ENCODE data around the gene LRRC74A.

LRRC74A gene

GRCh38 chr14:76917745-76918255 is 91.6 kb downstream of the LRRC74A start:
- H3K27me3 ChIP-seq (replicated peaks in 2 of 5; ENCODE audit: control insufficient read depth in 4 of 5, insufficient read depth in 5 of 5, low read length in 4 of 5) = no peaks in the 10 kb centered on the region
- ChIA-PET CTCF (interaction anchor here (0.7 to 18.5 kb wide), 23 partner anchors 8 to 153 kb away, joined by 3 to 421 read pairs (median 6); partner anchors contain the start of gene IRF2BPL), POLR2A (interaction anchor here (0.5 to 0.6 kb wide), 2 partner anchors 84 to 389 kb away, joined by 3 read pairs; no protein-coding TSS in a partner anchor)
- peaks cover 8 to 92% (median 77%) of the 10 kb centered on the region in 4 experiments for H3K4me1 ChIP-seq (ENCODE audit: control extremely low read depth in 1 of 4, control insufficient read depth in 4 of 4, insufficient read depth in 4 of 4, low read length in 3 of 4)
- H3K4me3 ChIP-seq (ENCODE audit: control insufficient read depth in 1 of 7, extremely low read depth in 1 of 7, insufficient read depth in 4 of 7, low read depth in 2 of 7, low read length in 6 of 7) = no peak overlapping the region
- no peaks in the 10 kb centered on the region for H3K36me3 ChIP-seq (ENCODE audit: control insufficient read depth in 4 of 4, insufficient read depth in 4 of 4, low read length in 3 of 4)
- H3K27ac ChIP-seq (ENCODE audit: insufficient read depth in 1 of 2, low read depth in 1 of 2, low read length in 2 of 2, poor library complexity in 1 of 2, severe bottlenecking in 2 of 2) = peak overlapping the region; percentile 17 to 37
- peak in 1 of 3 donors; percentile 25 for DNase-seq
- no peaks in the 10 kb centered on the region for H3K9me3 ChIP-seq (ENCODE audit: control extremely low read depth in 1 of 5, control insufficient read depth in 4 of 5, insufficient read depth in 2 of 5, low read depth in 1 of 5, low read length in 4 of 5)
- 23% methylated on average over 7 of the region's 7 CpGs for WGBS (ENCODE audit: insufficient coverage)

DNA sequence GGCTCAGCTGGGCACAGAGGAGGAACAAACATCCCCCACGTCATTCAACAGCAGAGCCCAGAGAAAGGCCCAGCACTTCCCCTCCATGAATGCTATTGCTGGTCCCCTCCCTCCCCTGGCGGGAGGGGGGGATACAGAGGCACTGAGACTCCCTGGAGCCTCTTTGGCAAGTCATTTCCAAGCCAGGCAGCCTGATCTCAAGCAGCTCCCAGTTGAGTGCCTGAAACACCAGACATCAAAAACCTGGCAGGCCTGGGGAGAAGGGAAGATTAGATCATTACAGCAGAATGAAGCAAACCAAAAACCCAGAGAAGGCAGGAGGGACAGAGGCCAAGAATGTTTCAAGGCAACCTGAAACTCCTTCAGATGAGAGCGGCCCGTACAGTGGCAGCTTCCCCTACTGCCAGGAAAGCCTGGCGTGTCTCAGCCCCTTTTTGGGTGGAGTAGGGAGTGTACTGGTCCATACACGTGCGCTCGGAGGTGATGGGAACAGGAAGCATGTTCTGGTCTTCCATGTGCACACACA is 92.1 kb downstream of the LRRC74A start:
- DNase-seq = peak in 2 of 3 donors; percentile 60 to 70
- 19% methylated on average over 6 of the region's 8 CpGs for WGBS (ENCODE audit: insufficient coverage)
- peak overlapping the region in 1 of 7 experiments; percentile 11 for H3K4me3 ChIP-seq (ENCODE audit: control insufficient read depth in 1 of 7, extremely low read depth in 1 of 7, insufficient read depth in 4 of 7, low read depth in 2 of 7, low read length in 6 of 7)
- ChIA-PET CTCF (interaction anchor here (0.9 to 18.5 kb wide), 17 partner anchors 10 to 153 kb away, joined by 3 to 421 read pairs (median 7); partner anchors contain the start of gene IRF2BPL), POLR2A (interaction anchor here (0.6 kb wide), 1 partner anchor 389 kb away, joined by 3 read pairs; no protein-coding TSS in a partner anchor)
- no peaks in the 10 kb centered on the region for H3K27me3 ChIP-seq (replicated peaks in 2 of 5; ENCODE audit: control insufficient read depth in 4 of 5, insufficient read depth in 5 of 5, low read length in 4 of 5)
- H3K4me1 ChIP-seq (ENCODE audit: control extremely low read depth in 1 of 4, control insufficient read depth in 4 of 4, insufficient read depth in 4 of 4, low read length in 3 of 4) = peaks cover 8 to 93% (median 80%) of the 10 kb centered on the region in 4 experiments
- peak overlapping the region; percentile 17 to 37 for H3K27ac ChIP-seq (ENCODE audit: insufficient read depth in 1 of 2, low read depth in 1 of 2, low read length in 2 of 2, poor library complexity in 1 of 2, severe bottlenecking in 2 of 2)
- H3K9me3 ChIP-seq (ENCODE audit: control extremely low read depth in 1 of 5, control insufficient read depth in 4 of 5, insufficient read depth in 2 of 5, low read depth in 1 of 5, low read length in 4 of 5) = no peaks in the 10 kb centered on the region
- no peaks in the 10 kb centered on the region for H3K36me3 ChIP-seq (ENCODE audit: control insufficient read depth in 4 of 4, insufficient read depth in 4 of 4, low read length in 3 of 4)

- H3K4me1 ChIP-seq (ENCODE audit: control extremely low read depth in 1 of 4, control insufficient read depth in 4 of 4, insufficient read depth in 4 of 4, low read length in 3 of 4) = peaks cover 8 to 93% (median 80%) of the 10 kb centered on the region in 4 experiments
- no peaks in the 10 kb centered on the region for H3K36me3 ChIP-seq (ENCODE audit: control insufficient read depth in 4 of 4, insufficient read depth in 4 of 4, low read length in 3 of 4)
- CTCF ChIA-PET = interaction anchor here (0.9 to 18.5 kb wide), 10 partner anchors 9 to 146 kb away, joined by 3 to 421 read pairs (median 7); partner anchors contain the start of gene IRF2BPL
- peak overlapping the region; percentile 11 to 50 for H3K27ac ChIP-seq (ENCODE audit: insufficient read depth in 1 of 2, low read depth in 1 of 2, low read length in 2 of 2, poor library complexity in 1 of 2, severe bottlenecking in 2 of 2)
- peak in 2 of 3 donors; percentile 82 to 85 for DNase-seq
- POLR2A ChIA-PET = no interaction called here
- no peaks in the 10 kb centered on the region for H3K9me3 ChIP-seq (ENCODE audit: control extremely low read depth in 1 of 5, control insufficient read depth in 4 of 5, insufficient read depth in 2 of 5, low read depth in 1 of 5, low read length in 4 of 5)
- H3K4me3 ChIP-seq (ENCODE audit: control insufficient read depth in 1 of 7, extremely low read depth in 1 of 7, insufficient read depth in 4 of 7, low read depth in 2 of 7, low read length in 6 of 7) = peak overlapping the region in 2 of 7 experiments; percentile 8 to 37
- H3K27me3 ChIP-seq (replicated peaks in 2 of 5; ENCODE audit: control insufficient read depth in 4 of 5, insufficient read depth in 5 of 5, low read length in 4 of 5) = no peaks in the 10 kb centered on the region
- 22% methylated on average over 14 of the region's 20 CpGs for WGBS (ENCODE audit: insufficient coverage)
Measured at GRCh38 chr14:76918782-76919394, 92.7 kb downstream of the LRRC74A start.
